Mucosa of stomach (tissue), 1 donor: ENCODE measurements around the gene RIN1.

Experiments used
- H3K27me3 ChIP-seq: one replicate; pipeline ENCODE4 v1.7.0; 2013; ENCODE audit warnings: mild to moderate bottlenecking, low read length; ENCODE audit not compliant: control insufficient read depth, insufficient read depth
- H3K36me3 ChIP-seq: one replicate; pipeline ENCODE4 v1.7.0; 2013; ENCODE audit warnings: low read length; ENCODE audit not compliant: control insufficient read depth, insufficient read depth
- H3K4me1 ChIP-seq: one replicate; pipeline ENCODE4 v1.7.0; 2013; ENCODE audit warnings: mild to moderate bottlenecking, low read length; ENCODE audit not compliant: control insufficient read depth, insufficient read depth
- H3K4me3 ChIP-seq: one replicate; pipeline ENCODE4 v1.7.0; 2013; ENCODE audit warnings: low read length
- H3K9ac ChIP-seq: one replicate; pipeline ENCODE4 v1.7.0; 2013; ENCODE audit warnings: mild to moderate bottlenecking, low read length, moderate library complexity
- H3K9me3 ChIP-seq: one replicate; pipeline ENCODE4 v1.7.0; 2013; ENCODE audit warnings: mild to moderate bottlenecking, low read length, moderate library complexity; ENCODE audit not compliant: control insufficient read depth
- donor health status: Pancreatic carcinoma.

RIN1 gene

GRCh38 chr11:66318600-66318970 lies 17.6 kb downstream of the RIN1 start:
- no peaks in the 10 kb centered on the region for H3K9me3 ChIP-seq
- no peaks in the 10 kb centered on the region for H3K36me3 ChIP-seq
- H3K27me3 ChIP-seq = peaks cover 3% of the 10 kb centered on the region
- H3K4me3 ChIP-seq = no peak overlapping the region
- no peaks in the 10 kb centered on the region for H3K4me1 ChIP-seq
- no peak overlapping the region for H3K9ac ChIP-seq

GRCh38 chr11:66317723-66318599 lies 18.3 kb downstream of the RIN1 start:
- H3K9ac ChIP-seq = no peak overlapping the region
- no peaks in the 10 kb centered on the region for H3K9me3 ChIP-seq
- H3K36me3 ChIP-seq = no peaks in the 10 kb centered on the region
- peaks cover 3% of the 10 kb centered on the region for H3K27me3 ChIP-seq
- H3K4me1 ChIP-seq = peaks cover 6% of the 10 kb centered on the region
- H3K4me3 ChIP-seq = no peak overlapping the region

GRCh38 chr11:66317322-66317722 lies 18.9 kb downstream of the RIN1 start:
- Histone ChIP-seq H3K4me3 (no peak overlapping the region), H3K4me1 (peaks cover 7% of the 10 kb centered on the region), H3K9ac (no peak overlapping the region), H3K27me3 (peaks cover 3% of the 10 kb centered on the region), H3K36me3 (no peaks in the 10 kb centered on the region), H3K9me3 (no peaks in the 10 kb centered on the region)

- Histone ChIP-seq H3K27me3 (peaks cover 3% of the 10 kb centered on the region), H3K9ac (no peak within 1 kb of the TSS), H3K4me1 (peaks cover 7% of the 10 kb centered on the region), H3K4me3 (no peak within 1 kb of the TSS), H3K36me3 (no peaks in the 10 kb centered on the region), H3K9me3 (no peaks in the 10 kb centered on the region)
Measured at GRCh38 chr11:66316849-66317251, 19.4 kb downstream of the RIN1 start, which contains the start of gene CD248. TSS of gene CD248 (minus strand) at chr11:66317044. CDS start at chr11:66317027, 17 bp downstream.

GRCh38 chr11:66315921-66316811 lies 20.1 kb downstream of the RIN1 start:
- Histone ChIP-seq H3K9me3 (no peaks in the 10 kb centered on the region), H3K9ac (no peak overlapping the region), H3K4me3 (no peak overlapping the region), H3K27me3 (peaks cover 3% of the 10 kb centered on the region), H3K4me1 (peaks cover 10% of the 10 kb centered on the region), H3K36me3 (no peaks in the 10 kb centered on the region)

GRCh38 chr11:66315498-66315885 lies 20.7 kb downstream of the RIN1 start:
- Histone ChIP-seq H3K4me3 (no peak overlapping the region), H3K36me3 (no peaks in the 10 kb centered on the region), H3K9me3 (no peaks in the 10 kb centered on the region), H3K27me3 (peaks cover 3% of the 10 kb centered on the region), H3K4me1 (peaks cover 10% of the 10 kb centered on the region), H3K9ac (no peak overlapping the region)

GRCh38 chr11:66314561-66315497 lies 21.4 kb downstream of the RIN1 start:
- no peaks in the 10 kb centered on the region for H3K36me3 ChIP-seq
- no peak overlapping the region for H3K4me3 ChIP-seq
- peak overlapping the region; percentile 17 for H3K9ac ChIP-seq
- H3K27me3 ChIP-seq = peaks cover 3% of the 10 kb centered on the region
- peaks cover 10% of the 10 kb centered on the region for H3K4me1 ChIP-seq
- H3K9me3 ChIP-seq = no peaks in the 10 kb centered on the region

- Histone ChIP-seq H3K4me1 (peaks cover 10% of the 10 kb centered on the region), H3K36me3 (no peaks in the 10 kb centered on the region), H3K27me3 (peaks cover 3% of the 10 kb centered on the region), H3K9me3 (no peaks in the 10 kb centered on the region), H3K9ac (peak overlapping the region; percentile 22), H3K4me3 (no peak overlapping the region)
Measured at GRCh38 chr11:66314186-66314501, 22.1 kb downstream of the RIN1 start.

- Histone ChIP-seq H3K4me1 (peaks cover 10% of the 10 kb centered on the region), H3K36me3 (no peaks in the 10 kb centered on the region), H3K27me3 (no peaks in the 10 kb centered on the region), H3K9ac (peak overlapping the region; percentile 53), H3K9me3 (no peaks in the 10 kb centered on the region), H3K4me3 (no peak overlapping the region)
Measured at GRCh38 chr11:66313321-66314185, 22.7 kb downstream of the RIN1 start.

- no peaks in the 10 kb centered on the region for H3K9me3 ChIP-seq
- H3K36me3 ChIP-seq = no peaks in the 10 kb centered on the region
- H3K4me3 ChIP-seq = no peak overlapping the region
- H3K27me3 ChIP-seq = no peaks in the 10 kb centered on the region
- H3K4me1 ChIP-seq = peaks cover 10% of the 10 kb centered on the region
- H3K9ac ChIP-seq = peak overlapping the region; percentile 53
Measured at GRCh38 chr11:66312549-66313320, 23.5 kb downstream of the RIN1 start.
